Right renal pelvis (tissue), 4 donors: Measurements from ENCODE around the gene INPP5B. TPM values are rescaled to one million over a fixed set of nuclear protein-coding genes. Genes with fewer than 3 reads are reported as not detected.
A peak's percentile ranks its signal among the peaks of the same experiment; 100 is the strongest.
"Not testable (repeated sequence)": the region's sequence is repeated elsewhere in the genome, so short reads cannot be mapped to it uniquely, and the experiment has no call there.

Experiments
- DNase-seq, 4 donors: peaks; one replicate each; pipeline ENCODE4 v3.0.0-alpha.2; 2013; ENCODE audit warnings: low read depth in 4 of 4, low spot score in 3 of 4, missing footprints in 1 of 4
- polyA plus RNA-seq, 4 donors: library from polyadenylated mRNA; unstranded; fragments of 120-200 nt; gene quantifications; one replicate each; pipeline ENCODE4 v1.2.1, GENCODE V29; 2013; ENCODE audit not compliant: insufficient read length in 4 of 4

INPP5B gene
- polyA plus RNA-seq, 4 donors: 16.3 to 21.7 (median 19.1) TPM

- no peak for DNase-seq
Measured at GRCh38 chr1:37915476-37916093, 31.3 kb downstream of the INPP5B start.

- no peak for DNase-seq
Measured at GRCh38 chr1:37914719-37915475, 32.0 kb downstream of the INPP5B start.

GRCh38 chr1:37911478-37911877, 35.4 kb downstream of the INPP5B start:
- DNase-seq: not testable (repeated sequence)

GRCh38 chr1:37910886-37911285, 36.0 kb downstream of the INPP5B start:
- not testable (repeated sequence) for DNase-seq

- not testable (repeated sequence) for DNase-seq
Measured at GRCh38 chr1:37908531-37908930, 38.3 kb downstream of the INPP5B start.

GRCh38 chr1:37907416-37908125, 39.3 kb downstream of the INPP5B start:
- not testable (repeated sequence) for DNase-seq

- DNase-seq: not testable (repeated sequence)
Measured at GRCh38 chr1:37906591-37906990, 40.3 kb downstream of the INPP5B start.

DNA sequence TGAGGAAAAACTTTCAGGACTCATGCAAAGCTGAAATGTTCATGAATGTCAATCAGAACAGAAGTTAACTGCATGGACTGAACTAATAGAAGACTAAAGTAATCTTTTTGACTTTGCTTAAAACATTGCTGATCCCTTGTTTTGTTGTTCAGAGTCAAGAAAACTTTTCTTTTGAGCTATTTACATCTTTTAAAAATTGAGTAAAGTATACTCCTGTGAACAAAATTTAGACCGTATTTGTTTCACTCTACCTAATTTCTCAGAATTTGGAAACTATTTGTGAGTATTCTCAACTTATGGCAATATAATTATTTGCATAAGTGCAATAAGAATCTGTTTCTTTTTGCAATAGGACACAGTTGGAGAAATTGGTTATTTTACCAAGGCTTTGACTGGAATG, 41.1 kb downstream of the INPP5B start:
- no peak for DNase-seq

DNA sequence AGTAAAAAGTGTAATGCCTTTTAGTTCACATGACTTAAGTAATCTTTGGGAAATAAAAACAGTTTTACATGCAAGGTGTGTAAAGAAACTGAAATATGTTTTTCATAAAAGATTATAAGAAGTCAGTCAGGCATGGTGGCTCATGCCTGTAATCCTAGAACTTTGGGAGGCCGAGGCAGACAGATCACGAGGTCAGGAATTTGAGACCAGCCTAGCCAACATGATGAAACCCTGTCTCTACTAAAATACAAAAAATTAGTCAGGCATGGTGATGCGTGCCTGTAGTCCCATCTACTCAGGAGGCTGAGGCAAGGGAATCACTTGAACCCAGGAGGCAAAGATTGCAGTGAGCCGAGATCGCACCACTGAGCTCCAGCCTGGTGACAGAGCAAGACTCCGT, 42.9 kb downstream of the INPP5B start:
- DNase-seq: not testable (repeated sequence)

DNA sequence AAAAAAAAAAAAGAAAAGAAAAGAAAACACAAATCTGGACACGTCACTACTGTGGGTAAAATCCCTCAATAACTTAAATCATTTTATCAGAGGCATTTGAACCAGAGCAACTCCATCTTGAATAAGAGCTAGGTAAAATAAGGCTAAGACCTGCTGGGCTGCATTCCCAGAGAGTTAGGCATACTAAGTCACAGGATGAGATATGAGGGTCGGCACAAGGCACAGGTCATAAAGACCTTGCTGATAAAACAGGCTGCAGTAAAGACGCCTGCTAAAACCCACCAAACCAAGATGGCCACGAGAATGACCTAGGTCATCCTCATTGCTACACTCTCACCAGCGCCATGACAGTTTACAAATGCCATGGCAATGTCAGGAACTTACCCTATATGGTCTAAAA, 43.9 kb downstream of the INPP5B start:
- DNase-seq: no peak

GRCh38 chr1:37901893-37902225, 45.0 kb downstream of the INPP5B start:
- DNase-seq: no peak

- DNase-seq: no peak
Measured at GRCh38 chr1:37901191-37901892, 45.5 kb downstream of the INPP5B start.

- not testable (repeated sequence) for DNase-seq
Measured at GRCh38 chr1:37897563-37897962, 49.3 kb downstream of the INPP5B start.

- no peak for DNase-seq
Measured at GRCh38 chr1:37893673-37894072, 53.2 kb downstream of the INPP5B start.

GRCh38 chr1:37892151-37893047, 54.5 kb downstream of the INPP5B start:
- no peak for DNase-seq

- peak in 3 of 4 donors; percentile 9 to 23 (median 13) for DNase-seq
Measured at GRCh38 chr1:37890378-37891014, 56.4 kb downstream of the INPP5B start.

DNA sequence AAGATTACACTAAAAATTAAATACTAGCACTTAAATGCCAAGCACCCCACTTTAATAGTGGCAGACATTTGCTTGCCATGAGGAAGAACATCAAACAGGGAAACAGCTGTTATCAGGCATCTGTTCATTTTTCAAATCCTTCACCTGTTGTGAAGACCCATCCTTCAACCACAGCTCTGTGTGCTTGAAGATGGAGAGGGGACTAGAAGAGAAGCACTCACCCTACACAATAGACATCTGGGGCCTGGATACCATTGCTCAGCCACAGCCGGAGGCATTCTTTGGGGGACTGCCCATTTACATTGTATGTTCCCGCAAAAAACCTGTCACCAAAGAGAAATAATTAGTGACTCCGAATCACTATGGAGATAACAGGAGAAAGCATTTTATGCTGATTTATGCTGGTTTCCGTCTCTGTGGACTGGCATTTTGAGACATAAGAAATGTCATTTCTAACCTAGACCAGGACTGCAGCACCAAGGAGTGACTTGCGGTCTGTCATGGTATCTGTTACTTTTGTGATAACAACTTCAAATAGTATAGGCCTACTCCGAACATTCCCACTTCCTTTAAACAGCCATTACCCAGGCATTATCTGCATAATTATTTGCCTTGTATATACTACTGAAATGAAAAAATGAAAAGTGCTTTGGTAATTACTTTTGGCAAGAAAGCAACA, 58.7 kb downstream of the INPP5B start:
- no peak for DNase-seq

- no peak for DNase-seq
Measured at GRCh38 chr1:37884145-37884544, 62.7 kb downstream of the INPP5B start.

DNA sequence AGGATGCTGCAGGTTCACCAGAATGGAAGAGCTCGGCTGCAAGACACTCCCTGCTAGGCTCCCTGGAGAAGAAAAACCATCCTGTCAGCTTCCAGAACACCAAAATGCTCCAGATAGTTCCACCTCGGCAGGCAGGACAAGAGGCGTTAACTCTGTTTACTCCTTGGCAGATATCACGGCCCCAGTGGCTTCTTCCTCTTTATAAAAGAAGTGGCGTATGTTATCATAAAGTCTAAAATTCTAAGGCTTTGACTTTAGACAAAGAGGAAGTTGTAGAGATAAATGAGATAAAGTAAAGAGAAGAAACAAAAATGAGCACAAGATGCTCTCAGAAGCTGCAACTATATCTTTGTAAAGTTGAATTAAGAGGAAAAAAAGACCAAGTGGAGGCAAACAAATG, 63.2 kb downstream of the INPP5B start:
- DNase-seq: no peak
